GM18508 (cell line): Measurements from ENCODE around the gene LPAR5.
"Not testable (repeated sequence)": the region's sequence is repeated elsewhere in the genome, so short reads cannot be mapped to it uniquely, and the experiment has no call there.

Experiments used
- ATAC-seq: cut with Tn5 transposase; IDR thresholded peaks from one replicate; pipeline ENCODE4 v1.9.1; 2021; ENCODE audit warnings: moderate number of reproducible peaks; ENCODE audit not compliant: insufficient read depth, unreplicated experiment

The LPAR5 gene

DNA sequence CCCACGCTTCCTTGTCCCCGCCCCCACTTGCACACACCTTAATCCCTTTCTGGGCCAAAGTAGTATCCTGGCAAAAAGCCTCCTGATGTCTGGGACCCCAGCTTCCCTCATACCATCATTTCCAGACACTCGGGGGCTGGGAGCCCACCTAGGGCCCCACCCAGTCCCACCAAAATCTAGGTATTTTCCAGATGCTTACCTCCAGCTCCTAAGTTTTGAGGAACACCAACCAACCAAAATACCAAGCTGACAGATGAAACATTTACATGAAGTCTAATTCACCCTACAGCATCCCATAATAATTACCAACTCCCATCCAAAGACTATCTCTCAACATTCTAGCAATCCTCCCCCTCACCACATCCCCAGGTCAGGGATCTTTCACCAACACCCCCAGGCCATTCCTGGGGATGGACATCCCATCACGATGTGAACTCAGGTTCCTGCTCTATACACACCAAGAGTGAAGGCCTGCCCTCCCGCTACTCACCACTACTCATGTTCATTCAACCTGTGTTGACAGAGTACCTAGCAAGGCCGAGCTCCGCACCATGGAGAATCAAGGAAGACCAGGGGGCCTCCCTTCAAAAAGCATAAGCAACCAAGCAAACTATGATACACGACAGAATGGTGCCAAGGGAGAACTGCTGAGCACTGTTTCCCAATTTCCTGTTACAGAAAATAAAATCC, 27.0 kb downstream of the LPAR5 start:
- ATAC-seq: no peak

DNA sequence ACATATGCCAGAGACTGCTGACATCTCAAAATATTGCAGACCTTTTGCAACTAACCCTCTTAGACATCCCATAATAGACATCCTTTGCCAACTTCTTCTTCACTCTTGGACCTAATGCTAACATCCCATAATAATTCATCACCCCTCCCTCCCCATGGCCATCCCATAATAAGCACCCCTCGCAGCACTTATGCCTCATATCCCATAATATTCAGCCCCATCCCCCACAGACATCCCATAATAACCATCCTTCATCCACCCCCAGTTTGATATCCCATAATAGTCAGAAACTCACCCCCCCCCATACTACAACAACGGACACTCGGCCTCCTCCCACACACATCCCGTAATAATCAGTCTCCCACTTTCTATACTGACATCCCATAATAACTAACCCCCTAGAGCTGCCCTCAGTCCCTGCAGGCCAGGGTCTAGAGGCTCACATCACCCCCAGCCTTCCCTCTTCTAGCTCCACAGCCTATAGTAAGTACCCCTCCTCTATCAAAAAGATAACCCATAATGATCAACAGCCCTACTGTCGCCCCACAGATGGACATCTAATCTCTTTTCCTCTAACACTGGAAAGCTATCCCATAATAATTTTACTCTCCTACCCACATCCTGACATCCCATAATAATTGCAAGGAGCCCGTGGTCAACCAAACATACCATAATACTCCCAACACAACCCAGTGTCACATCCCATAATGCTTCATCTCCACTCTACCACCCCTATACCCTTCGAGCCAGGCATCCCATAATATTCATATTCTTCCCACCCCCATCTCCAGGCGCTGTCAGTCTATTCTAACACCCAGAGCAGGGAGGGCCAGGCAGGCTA, 27.8 kb downstream of the LPAR5 start:
- no peak for ATAC-seq

DNA sequence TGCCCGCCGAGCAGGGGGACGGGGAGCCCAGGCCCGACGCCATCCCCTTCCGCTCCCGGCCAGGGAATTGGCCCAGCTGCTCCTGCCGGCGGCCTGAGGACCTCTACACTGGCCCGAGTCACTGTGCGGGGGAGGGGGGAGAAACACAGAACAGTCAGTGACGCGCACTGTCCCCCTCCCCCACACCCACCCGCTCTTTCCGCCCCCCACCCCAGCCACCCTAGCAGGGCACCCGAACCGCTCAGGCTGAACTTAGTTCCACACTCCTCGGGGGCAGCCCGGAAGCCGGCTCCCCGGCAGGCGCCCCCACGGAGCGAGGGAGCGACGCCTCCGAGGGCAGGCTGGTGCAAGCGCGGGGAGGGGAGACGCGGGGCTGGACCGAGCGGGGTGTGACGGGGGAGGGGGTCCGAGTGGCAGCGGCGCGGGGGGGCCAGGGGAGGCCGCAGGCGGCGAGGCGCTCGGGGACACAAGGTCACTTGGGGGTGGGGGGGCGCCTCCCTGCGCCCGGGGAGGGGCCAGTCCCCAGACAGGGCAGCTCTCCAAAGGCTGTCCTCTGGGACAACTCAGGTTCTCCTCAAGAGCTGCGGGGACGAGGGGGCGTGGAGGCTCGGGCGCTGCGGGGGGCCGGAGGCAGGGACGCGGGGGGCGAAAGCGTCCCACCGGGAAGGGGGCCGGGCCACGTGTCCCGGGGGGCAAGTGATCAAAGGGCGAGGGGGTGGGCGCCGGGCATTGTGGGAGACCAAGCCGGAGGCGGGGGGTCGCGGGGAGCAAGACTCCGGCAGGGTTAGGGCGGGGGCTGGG, 29.2 kb downstream of the LPAR5 start:
- ATAC-seq: no peak

DNA sequence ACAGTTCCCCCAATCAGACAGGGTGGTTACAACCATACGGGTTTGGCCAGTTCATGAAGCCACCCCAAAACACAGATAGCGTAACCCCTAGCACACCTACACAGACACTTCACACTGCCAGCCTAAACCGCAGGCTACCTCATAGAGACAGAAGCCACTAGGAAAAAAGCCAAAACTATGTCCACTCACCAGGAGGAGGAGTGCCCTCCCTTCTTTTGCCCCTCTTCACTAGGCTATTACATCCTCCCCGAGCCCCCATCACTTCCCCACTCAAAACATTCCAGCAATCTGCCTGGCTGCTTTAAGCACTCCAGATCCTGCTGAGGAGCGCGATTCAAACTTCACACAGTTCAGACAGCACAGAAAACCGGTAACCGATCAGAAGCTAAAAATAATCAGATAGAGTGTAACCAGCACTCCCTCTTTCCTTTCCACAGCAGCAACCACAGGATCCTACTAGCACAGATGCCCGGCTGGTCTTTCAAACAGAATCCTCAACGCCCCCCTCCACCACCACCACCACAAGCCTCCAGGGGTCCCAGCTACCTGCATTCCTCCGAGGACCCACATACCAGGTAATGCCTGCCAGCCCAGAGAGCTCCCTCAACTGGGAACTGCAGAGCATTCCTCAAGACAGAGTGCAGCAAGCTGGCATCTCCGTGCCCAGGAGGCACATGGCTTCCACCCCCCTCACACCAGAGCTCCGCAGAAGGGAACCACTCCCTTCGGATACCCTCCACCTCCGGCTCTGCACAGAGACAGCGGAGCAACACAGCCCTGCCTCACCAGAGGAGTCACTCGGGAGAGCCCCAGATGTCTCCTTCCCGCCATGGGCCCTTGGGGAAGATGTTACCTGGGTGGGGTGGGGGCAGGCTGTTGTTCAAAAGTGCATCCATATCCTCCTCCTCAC, 30.1 kb downstream of the LPAR5 start:
- no peak for ATAC-seq

DNA sequence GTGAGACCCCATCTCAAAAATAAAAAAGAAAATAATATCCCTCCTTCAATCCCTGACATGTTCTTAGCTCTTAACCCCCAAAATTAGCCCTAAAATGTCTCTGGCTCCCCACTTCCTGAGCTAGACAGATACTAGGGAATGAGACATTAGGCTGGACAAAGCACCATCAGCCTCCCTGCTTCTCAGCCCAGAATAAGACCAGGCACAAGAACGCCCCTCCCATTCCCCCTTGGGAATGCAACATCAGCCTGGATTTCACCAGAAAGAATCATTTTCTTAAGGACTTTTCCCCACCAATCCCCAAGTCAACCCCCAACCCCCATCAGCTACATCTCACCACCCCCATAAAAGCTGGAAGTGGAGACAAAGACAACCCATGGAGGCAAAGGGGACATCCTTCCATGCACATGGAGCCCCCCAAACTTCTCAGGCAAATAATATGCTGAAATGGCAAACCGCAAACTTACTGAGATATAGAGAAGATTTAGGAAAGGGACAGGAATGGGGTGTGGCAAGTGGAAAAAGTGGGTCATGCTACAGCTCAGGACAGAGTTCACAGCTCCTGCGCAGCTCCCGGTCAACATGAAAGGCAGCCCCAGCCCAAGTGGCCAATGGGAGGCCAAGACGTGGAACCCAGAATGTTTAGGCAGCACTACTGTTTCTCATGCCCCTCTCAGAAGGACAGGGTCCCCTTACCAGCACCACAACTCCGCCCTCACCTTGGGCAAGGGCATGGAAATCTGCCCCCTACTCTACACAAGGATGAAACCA, 31.3 kb downstream of the LPAR5 start:
- ATAC-seq: no peak

DNA sequence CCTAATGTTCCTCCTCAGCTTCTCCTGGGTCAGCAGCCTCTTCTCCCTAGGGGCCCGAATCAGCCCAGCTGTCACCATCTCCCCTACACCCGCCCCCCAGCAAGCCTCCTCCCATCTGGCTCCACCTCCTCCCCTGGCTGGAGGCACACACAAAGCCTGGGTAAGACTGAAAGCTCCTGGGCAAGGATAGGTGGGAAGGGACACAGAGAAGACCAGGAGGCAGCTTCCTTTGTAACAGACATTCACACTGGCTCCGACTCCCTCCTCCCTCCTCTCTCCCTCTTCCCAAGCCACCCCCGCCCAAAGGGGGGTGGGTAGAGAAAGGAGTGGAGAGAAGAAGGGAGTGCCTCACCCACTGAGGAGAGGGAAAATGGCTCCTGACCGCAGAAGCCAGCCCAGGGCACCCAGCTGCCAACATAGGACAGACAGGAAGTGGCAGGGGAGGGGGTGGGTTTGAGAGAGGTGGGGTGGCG, 32.6 kb downstream of the LPAR5 start:
- ATAC-seq: no peak

DNA sequence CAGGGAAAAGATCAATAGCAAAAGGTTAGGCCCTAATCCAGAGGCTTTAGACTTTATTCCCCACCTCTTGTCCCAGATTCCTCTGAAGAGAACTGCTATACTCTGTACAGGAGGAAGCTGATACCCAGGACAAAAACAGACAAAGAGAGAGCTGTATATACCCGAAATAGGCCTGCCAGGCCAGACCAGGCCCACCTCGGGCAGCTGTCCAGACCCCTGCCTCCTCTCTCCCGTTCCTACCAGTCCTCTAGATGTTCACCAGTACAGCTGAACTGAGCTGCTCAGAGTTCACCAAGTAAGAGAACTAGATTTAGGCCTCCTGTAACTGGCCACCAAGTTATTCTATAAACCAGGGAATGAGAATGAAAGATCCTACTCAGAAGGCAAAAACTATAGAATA, 33.2 kb downstream of the LPAR5 start:
- ATAC-seq: no peak

DNA sequence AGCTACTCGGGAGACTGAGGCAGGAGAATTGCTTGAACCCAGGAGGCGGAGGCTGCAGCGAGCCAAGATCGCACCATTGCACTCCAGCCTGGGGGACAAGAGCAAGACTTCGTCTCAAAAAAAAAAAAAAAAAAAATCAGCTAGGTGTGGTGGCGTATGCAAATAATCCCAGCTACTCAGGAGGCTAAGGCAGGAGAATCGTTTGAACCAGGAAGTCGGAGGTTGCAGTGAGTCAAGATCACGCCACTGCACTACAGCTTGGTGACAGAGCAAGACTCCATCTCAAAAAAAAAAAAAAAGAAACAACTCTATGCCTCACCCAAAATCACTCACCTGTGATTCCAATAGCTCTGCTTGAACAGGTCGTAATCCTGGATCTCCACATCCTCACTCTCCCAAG, 40.1 kb downstream of the LPAR5 start:
- ATAC-seq: not testable (repeated sequence)

DNA sequence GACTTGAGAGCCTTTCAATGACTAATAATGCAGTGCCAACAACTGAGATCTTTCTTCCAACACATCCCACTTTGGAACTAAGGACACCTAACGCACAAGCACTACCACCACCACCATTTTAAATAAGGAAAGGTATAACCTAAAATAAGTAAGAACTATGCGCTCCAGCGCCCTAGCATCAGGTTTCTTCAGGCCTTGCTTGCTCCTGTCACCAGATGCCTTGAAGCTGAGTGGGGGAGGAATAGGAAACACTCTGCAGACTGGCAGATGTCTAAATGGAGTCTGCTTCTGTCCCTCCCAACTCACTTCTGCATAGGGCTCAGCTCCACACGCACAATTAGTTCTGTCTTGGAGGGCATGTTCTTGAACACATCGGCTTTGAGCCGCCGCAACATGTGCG, 43.7 kb downstream of the LPAR5 start:
- ATAC-seq: no peak

DNA sequence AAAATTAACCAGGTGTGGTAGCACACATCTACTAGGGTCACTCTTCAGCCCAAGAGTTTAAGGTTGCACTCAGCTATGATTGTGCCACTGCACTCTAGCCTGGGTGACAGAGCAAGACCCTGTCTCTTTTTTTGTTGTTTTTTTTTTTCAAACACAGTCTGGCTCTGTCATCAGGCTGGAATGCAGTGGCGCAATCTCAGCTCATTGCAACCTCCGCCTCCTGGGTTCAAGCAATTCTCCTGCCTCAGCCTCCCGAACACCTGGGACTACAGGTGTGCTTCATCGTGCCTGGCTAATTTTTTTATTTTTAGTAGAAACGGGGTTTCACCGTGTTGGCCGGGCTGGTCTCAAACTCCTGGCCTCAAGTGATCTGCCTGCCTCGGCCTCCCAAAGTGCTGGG, 49.2 kb downstream of the LPAR5 start:
- not testable (repeated sequence) for ATAC-seq

DNA sequence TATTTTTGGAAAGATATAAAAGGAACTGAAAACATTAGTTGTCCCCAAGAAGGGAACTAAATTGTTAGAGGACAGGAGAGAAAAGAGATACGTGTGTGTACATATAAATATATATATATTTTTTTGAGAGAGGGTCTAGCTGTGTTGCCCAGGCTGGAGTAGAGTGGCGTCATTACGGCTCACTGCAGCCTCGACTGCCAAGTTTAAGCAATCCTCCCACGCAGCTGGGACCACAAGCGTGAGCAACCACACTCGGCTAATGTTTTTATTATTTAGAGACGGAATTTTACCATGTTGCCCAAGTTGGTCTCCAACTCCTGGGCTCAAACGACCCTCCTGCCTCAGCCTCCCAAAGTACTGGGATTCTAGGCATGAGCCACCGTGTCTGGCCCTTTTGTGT, 51.5 kb downstream of the LPAR5 start:
- no peak for ATAC-seq

DNA sequence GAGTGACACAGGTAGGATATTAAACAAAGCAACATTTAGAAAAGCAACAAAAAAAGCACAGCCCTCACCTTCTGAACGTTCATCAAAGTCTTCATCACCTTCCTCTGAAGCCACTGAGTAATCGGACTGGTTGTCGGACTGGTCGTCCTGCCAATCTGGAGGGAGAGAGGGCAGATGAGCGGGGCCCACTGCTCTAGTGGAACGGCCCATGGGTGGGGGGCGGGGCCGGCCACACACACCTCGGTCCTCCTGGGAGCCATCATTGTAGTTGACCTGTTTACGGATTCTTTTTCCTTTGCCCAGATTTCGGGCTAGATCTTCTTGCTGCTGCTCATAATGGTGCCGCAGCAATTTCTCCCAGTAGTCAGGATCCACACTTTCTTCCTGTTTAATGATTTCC, 52.8 kb downstream of the LPAR5 start:
- ATAC-seq: no peak

DNA sequence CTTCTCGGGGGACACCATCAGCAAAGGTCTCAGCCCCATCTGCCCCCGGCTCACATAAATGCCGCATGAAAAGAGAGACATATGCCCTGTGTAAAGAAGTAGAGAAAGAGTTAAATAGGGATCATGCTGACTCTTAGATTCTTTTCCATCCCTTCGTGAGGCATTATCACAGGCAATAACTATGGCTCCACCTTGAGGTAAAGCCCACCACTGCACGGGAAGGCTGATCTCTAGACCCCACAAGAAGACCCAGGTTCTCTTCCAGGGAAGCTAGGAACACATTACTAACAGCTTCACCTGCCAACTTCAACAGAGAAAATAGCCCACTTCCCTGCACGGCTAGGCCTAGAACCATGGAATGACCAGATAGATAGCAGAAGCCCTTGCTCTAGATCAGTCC, 53.6 kb downstream of the LPAR5 start:
- ATAC-seq: no peak

DNA sequence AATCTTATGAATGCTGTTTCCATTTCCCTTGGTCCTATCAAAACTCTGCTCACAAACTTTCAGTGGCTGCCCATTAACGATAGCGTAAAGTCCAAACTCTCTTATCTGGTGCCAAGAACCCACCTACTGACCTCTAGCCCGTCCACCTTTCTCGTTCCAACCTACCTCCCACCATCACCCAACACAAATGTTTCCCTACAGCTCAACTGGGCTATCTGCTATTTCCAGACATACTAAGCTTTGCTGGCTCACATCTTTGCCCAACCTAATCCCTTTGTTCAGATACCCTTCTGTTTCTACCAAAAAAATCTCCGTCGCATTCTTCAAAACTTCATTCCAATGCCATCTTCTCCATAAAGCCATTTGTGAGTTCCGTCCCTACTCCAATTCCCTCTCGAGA, 60.1 kb downstream of the LPAR5 start:
- no peak for ATAC-seq

DNA sequence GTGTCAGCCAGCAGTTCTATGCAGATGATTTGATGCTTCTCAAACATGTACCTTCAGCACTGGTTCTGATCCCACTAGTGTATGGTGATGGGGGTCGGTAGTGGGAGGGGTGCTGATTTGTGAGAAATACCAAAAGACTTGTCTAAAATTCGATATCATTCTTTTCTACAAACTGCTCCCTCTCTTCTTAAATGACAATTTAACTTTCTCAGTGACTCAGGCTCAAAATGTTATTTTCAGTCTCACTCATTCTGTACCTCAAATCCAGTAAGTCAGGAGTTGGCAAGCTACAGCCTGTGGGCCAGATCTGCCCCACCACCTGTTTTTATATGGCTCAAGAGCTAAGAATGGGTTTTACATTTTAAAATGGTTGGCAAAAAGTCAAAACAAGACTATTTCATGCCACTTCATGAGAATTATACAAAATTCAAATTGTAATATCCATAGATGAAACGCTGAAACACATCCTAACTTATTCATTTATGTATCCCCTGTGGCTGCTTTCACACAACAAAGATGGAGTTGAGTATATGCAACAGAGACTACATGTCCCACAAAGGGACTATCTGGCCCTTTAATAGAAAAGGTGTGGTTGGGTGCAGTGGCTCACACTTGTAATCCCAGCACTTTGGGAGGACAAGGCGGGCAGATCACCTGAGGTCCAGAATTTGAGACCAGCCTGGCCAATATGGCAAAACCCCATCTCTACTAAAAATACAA, 61.0 kb downstream of the LPAR5 start:
- ATAC-seq: no peak

DNA sequence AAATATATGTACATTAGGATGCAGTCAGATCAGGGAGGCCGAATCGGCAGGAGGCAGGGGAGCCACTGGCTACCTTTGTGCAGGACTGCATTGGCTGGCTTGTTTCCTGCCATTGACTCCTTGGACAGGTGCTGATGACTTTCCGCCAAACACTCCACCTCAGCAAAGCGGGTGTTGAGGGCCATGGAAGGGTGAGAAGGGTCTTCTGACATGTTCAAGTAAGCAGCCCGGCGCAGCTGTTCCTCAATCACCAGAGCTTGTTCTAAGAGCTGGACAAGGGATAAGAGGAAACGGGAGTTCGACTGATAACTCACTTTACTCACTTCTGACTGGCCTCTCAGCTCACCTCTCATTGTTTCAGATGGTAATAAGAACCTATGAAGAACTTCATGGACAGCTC, 62.8 kb downstream of the LPAR5 start:
- no peak for ATAC-seq

DNA sequence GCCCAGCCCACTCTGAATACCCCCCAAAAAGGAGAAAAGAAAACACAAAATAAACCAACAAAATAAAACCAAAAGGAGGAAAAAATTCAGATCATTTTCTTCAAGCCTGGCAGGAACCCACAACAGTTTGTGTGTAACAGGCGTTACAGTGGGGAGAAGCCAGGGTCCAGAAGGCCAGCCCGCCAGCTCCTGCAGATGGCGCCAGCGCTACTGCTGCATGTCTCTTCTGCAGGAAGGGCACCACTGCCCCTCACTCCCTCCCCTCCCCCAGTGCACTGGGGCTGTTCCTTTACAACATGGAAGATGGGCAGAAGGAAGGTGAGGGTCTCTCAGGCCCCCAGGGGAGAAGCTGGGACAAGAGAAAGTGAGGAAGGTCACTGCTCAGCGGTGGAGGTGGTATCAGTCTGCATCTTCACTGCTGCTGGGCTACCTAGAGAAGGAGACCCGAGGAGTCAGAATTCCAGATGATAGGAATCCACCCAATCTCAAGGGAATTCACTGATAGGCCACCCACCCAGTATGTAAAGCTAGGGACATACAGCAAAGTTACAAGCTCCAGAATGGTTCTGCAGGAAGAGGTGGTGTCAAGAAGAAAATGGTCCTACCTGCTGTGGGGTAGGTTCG, 65.4 kb downstream of the LPAR5 start:
- ATAC-seq: no peak

DNA sequence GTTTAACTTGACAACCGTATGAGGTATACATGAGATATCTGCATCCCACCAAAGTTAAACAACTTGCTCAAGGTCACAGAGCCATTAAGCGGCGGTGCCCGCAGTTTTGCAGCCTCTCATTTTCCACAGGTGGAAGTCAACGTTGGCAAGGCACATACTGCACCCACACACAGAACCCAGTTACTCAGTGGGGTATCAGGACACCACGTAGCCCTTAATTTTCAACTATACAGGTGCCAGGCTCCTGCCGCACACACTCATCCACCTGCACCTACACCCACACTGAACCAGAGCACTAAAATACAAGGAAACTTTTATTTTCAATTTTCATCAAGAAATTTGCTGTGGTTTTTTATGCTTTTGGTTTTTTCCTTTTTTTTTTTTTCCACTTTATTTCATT, 66.0 kb downstream of the LPAR5 start:
- ATAC-seq: no peak
